HUES48 (cell line): Measurements from ENCODE around the gene SEC16A.

ENCODE experiments used
- H3K27ac ChIP-seq: one replicate; pipeline ENCODE4 v1.7.0; 2013; ENCODE audit warnings: low read depth, low read length, inconsistent platforms
- H3K27me3 ChIP-seq: 2 replicates; pipeline ENCODE4 v1.6.1; 2013; ENCODE audit warnings: mild to moderate bottlenecking, low read length; ENCODE audit not compliant: control insufficient read depth, insufficient read depth
- H3K36me3 ChIP-seq: 2 replicates; pipeline ENCODE4 v1.6.1; 2013; ENCODE audit warnings: low read length; ENCODE audit not compliant: control insufficient read depth, insufficient read depth
- H3K4me1 ChIP-seq: 2 replicates; pipeline ENCODE4 v1.6.1; 2013; ENCODE audit warnings: mild to moderate bottlenecking, low read length; ENCODE audit not compliant: control insufficient read depth, insufficient read depth
- H3K4me3 ChIP-seq: 2 replicates; pipeline ENCODE4 v1.5.1; 2013; ENCODE audit warnings: mild to moderate bottlenecking, low read depth, low read length
- H3K9ac ChIP-seq: 2 replicates; pipeline ENCODE4 v1.6.1; 2013; ENCODE audit warnings: mild to moderate bottlenecking, low read depth, low read length, moderate library complexity
- H3K9me3 ChIP-seq: 2 replicates; pipeline ENCODE4 v1.6.1; 2013; ENCODE audit warnings: low read length; ENCODE audit not compliant: control insufficient read depth, insufficient read depth

Gene SEC16A

GRCh38 chr9:136482793-136483588 is at the start of gene SEC16A:
SEC16A (minus strand) TSS chr9:136483040; CDS start chr9:136477615, 5,425 bp downstream.
- H3K36me3 ChIP-seq: peaks cover 8% of the 10 kb centered on the region
- peaks cover 7% of the 10 kb centered on the region for H3K4me1 ChIP-seq
- H3K9ac ChIP-seq: peak within 1 kb of the TSS; percentile 98
- H3K27me3 ChIP-seq: no peaks in the 10 kb centered on the region
- H3K27ac ChIP-seq: peak within 1 kb of the TSS; percentile 100
- H3K4me3 ChIP-seq: peak within 1 kb of the TSS; percentile 99
- H3K9me3 ChIP-seq: no peaks in the 10 kb centered on the region

GRCh38 chr9:136531904-136532798 is 49.3 kb upstream of the SEC16A start:
- Histone ChIP-seq H3K36me3 (peaks cover 10% of the 10 kb centered on the region; the same call in 1 of the 2 replicates), H3K9me3 (no peaks in the 10 kb centered on the region), H3K27me3 (no peaks in the 10 kb centered on the region), H3K9ac (no peak overlapping the region), H3K4me1 (no peaks in the 10 kb centered on the region), H3K4me3 (no peak overlapping the region), H3K27ac (no peak overlapping the region)

- H3K4me3 ChIP-seq: no peak overlapping the region
- peaks cover 2% of the 10 kb centered on the region; the same call in 1 of the 2 replicates for H3K4me1 ChIP-seq
- no peaks in the 10 kb centered on the region for H3K27me3 ChIP-seq
- H3K9me3 ChIP-seq: no peaks in the 10 kb centered on the region
- H3K36me3 ChIP-seq: peaks cover 10% of the 10 kb centered on the region; the same call in 1 of the 2 replicates
- no peak overlapping the region for H3K9ac ChIP-seq
- no peak overlapping the region for H3K27ac ChIP-seq
Measured at GRCh38 chr9:136531186-136531903, 48.5 kb upstream of the SEC16A start.

DNA sequence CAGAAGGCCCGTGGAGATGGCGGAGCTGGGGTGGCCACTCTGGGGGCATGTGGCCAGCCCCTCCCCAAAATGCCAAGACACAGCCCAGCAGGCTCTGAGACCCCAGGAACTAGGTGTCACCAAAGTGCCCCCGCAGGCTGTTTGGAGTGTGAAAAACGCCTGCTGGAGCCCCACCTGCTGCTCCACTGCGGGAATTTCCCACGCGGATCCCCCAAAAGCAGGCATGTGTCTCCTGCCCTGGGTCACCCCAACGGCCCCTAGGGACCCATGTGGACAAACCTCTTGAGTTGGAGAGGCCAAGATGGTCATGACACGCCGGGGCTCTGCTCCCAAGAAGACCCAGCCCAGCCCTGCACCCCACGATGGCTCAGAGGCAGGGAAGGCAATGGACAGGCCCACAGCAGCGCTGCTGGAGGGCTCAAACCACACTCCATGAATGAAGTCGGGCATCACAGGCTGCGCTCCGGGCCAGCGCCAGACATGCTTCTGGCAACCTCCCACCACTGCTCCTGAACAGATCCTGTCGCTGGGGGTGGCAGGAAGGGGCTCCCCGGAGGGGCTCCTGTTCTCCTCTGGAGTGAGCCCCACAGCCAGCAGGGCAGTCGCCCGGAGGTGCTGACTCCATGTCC is 47.7 kb upstream of the SEC16A start:
- H3K27me3 ChIP-seq: no peaks in the 10 kb centered on the region
- peaks cover 10% of the 10 kb centered on the region; the same call in 1 of the 2 replicates for H3K36me3 ChIP-seq
- H3K4me1 ChIP-seq: peaks cover 4% of the 10 kb centered on the region; the same call in 1 of the 2 replicates
- H3K9me3 ChIP-seq: no peaks in the 10 kb centered on the region
- H3K27ac ChIP-seq: peak overlapping the region; percentile 21
- no peak overlapping the region for H3K9ac ChIP-seq
- no peak overlapping the region for H3K4me3 ChIP-seq

DNA sequence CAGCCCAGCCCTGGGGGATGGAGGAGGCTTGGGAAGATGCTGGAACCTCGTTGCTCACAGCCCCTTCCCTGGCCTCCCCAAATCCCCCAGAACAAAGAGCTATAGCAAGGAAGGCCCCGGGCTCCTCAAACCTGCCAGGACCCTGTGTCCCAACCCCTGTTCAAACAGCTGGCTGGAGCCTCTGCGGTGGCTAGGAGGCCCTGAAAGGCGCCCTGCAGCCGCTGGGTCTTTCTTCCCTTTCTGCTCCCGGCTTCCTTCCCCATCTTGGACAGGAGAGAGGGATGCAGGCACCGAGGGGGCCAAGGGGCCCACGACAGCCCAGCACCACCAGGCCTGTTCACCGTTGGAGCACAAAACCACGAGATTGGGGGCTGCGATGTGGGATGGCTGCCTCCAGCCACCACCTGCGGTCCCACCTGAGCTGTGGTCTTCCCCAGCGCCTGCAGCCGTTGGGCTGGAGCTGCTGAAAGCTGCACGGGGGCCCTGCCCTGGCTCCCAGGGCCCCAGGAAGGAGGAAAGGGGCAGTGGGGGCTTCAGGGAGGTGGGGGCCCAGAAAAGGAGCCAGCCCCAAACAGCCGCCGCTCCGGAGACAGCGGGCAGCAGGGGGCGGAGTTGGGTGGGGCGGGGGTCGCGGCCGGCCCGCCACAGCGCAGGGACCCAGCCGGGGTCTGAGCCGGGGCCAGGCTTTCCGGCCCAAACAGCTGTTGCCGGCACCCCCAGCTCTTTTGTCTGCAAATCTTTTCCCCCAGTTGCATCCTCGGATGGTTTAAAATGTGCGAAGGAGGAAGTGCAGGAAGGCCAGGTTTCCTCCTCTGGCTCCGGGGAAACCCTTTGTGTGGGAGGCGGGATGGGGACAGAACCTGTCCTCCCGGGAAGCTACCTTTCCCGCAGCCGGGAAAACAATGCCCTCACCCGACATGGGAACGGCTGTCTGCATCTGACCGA is 46.9 kb upstream of the SEC16A start:
- no peak overlapping the region for H3K9ac ChIP-seq
- H3K4me3 ChIP-seq: no peak overlapping the region
- peaks cover 10% of the 10 kb centered on the region; the same call in 1 of the 2 replicates for H3K36me3 ChIP-seq
- no peaks in the 10 kb centered on the region for H3K27me3 ChIP-seq
- H3K4me1 ChIP-seq: peaks cover 4% of the 10 kb centered on the region; the same call in 1 of the 2 replicates
- no peaks in the 10 kb centered on the region for H3K9me3 ChIP-seq
- peak overlapping the region; percentile 21 for H3K27ac ChIP-seq

- Histone ChIP-seq H3K27ac (no peak overlapping the region), H3K4me3 (no peak overlapping the region), H3K9me3 (no peaks in the 10 kb centered on the region), H3K27me3 (no peaks in the 10 kb centered on the region), H3K4me1 (peaks cover 4% of the 10 kb centered on the region; the same call in 1 of the 2 replicates), H3K36me3 (peaks cover 3% of the 10 kb centered on the region; the same call in 1 of the 2 replicates), H3K9ac (no peak overlapping the region)
Measured at GRCh38 chr9:136528716-136529341, 46.0 kb upstream of the SEC16A start.

DNA sequence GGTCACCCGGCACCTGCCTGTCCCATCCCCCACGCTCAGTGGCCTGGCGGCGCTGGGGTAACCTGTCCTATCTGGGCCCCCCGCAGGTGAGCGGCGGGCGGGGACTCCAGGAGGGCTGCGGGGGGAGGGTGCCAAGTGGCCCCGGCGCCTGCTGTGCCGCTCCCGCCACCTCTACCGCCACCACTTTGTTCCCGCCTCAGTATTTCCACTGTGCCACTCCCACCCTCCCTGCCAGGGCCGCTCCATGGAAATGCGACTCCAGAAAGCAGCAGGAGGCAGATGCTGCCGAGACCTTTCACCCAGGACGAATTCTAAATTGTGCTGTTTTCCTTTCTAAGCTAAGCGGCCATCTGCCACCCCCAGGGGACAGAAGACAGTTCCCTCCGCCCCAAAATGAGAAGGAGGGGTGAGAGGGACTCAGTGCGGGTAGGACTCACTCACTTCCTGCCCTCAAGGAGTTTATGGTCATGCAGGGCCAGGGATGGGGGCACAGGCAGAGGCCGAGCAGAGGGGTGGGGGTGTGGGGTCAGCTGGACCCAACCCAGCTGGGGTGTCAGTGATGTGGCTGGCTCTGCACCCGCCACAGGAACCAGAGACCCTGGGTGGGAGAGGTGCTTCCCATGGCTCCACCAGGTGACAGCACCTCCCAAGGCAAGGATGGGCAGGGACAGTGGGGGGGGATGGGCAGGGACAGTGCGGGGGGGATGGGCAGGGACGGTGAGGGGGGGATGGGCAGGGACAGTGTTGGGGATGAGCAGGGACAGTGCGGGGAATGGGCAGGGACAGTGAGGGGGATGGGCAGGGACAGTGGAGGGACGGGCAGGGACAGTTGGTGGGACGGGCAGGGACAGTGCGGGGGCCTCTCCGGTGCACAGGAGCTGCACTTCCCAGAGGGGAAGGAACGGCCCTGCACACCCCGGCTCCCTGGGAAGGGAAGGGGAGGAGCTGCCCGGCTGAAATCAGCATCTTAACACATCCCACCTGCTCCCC is 45.2 kb upstream of the SEC16A start:
- Histone ChIP-seq H3K36me3 (peaks cover 3% of the 10 kb centered on the region), H3K27ac (no peak overlapping the region), H3K9ac (no peak overlapping the region), H3K4me1 (peaks cover 4% of the 10 kb centered on the region; the same call in 1 of the 2 replicates), H3K9me3 (no peaks in the 10 kb centered on the region), H3K4me3 (no peak overlapping the region), H3K27me3 (no peaks in the 10 kb centered on the region)

DNA sequence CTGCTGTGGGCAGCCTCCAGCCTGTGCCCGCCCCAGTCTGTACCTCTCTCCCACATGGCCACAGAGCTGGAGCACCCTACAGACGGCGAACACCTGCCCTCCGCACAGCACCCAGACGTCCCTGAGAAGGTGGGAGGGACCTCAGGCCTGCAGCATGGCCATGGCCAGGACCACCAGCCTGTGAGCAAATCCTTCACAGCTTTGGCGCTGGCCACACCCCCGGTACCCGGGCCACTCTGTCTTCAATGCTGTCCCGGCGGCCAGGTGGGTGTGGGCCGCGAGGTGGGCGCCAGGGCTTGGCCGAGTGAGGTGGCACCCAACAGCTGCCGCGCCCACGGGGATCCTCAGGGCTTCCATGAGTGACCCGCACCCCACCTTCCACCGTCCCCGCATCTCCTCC is 44.3 kb upstream of the SEC16A start:
- H3K4me1 ChIP-seq: peaks cover 4% of the 10 kb centered on the region; the same call in 1 of the 2 replicates
- no peaks in the 10 kb centered on the region for H3K9me3 ChIP-seq
- H3K27ac ChIP-seq: no peak overlapping the region
- H3K27me3 ChIP-seq: no peaks in the 10 kb centered on the region
- peaks cover 6% of the 10 kb centered on the region for H3K36me3 ChIP-seq
- H3K4me3 ChIP-seq: no peak overlapping the region
- H3K9ac ChIP-seq: no peak overlapping the region
